SU-DHL-6 (cell line): ENCODE data around the gene AKAP14.

Source experiments
- CTCF ChIP-seq: fragments of 200-600 bp; sonication (generic); IDR thresholded peaks from one replicate; pipeline ENCODE4 v1.5.1; 2017; ENCODE audit warnings: antibody characterized with exemption, mild to moderate bottlenecking, low read length, moderate library complexity; ENCODE audit not compliant: insufficient read depth, poor library complexity, severe bottlenecking
- EZH2phosphoT487 ChIP-seq: fragments of 200-600 bp; sonication (generic), shearing (Covaris generic); conservative IDR thresholded peaks from 2 replicates; pipeline ENCODE4 v1.6.1; 2018; ENCODE audit warnings: mild to moderate bottlenecking, antibody characterized with exemption, low read length, moderate library complexity, mixed read lengths

- TF ChIP-seq CTCF (no peak), EZH2phosphoT487 (no peak)
Observed at GRCh38 chrX:119899125-119899524, 3.4 kb downstream of the AKAP14 start.
